GM20431 (cell line): ENCODE measurements around the gene DNM2.
"Not testable (repeated sequence)": the region's sequence is repeated elsewhere in the genome, so short reads cannot be mapped to it uniquely, and the experiment has no call there.

Source experiments
- in situ Hi-C: fragments of 300-500 bp; cut with MseI, MboI; formaldehyde crosslinking; loops from one replicate; pipeline ENCODE4 v1.15.0; 2020; ENCODE audit warnings: low sequenced_read_pairs; ENCODE audit not compliant: unreplicated experiment

DNM2 gene

DNA sequence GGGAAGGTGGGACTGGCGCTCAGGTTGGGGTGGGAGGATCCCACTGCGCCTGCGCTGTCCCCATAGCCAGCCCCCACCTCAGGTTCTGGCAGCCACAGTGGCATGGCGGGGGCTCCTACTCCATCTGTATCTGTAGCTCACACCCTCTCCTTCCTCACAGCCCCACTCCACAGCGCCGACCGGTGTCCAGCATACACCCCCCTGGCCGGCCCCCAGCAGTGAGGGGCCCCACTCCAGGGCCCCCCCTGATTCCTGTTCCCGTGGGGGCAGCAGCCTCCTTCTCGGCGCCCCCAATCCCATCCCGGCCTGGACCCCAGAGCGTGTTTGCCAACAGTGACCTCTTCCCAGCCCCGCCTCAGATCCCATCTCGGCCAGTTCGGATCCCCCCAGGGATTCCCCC, 112.1 kb downstream of the DNM2 start:
- in situ Hi-C loops: no loop called here

DNA sequence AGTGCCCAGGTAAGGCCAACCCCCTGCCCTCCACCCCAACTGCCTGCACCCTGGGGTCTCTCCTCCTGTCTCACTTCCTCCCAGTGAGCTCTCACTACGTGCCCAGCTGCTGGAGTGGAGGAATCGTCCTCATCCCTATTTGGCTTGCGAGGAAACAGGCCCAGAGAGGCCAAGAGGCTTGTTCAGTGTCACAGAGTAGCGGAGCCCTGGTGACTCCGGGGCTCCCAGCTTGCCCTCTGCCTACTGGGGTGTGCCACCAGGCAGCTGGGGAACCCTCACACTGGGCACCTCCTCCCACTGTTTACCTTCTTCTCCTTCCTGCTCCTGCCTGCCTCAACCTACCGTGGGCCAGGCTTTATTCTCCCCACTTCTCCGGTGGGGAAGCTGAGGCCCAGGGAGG, 112.5 kb downstream of the DNM2 start:
- in situ Hi-C loops: no loop called here

DNA sequence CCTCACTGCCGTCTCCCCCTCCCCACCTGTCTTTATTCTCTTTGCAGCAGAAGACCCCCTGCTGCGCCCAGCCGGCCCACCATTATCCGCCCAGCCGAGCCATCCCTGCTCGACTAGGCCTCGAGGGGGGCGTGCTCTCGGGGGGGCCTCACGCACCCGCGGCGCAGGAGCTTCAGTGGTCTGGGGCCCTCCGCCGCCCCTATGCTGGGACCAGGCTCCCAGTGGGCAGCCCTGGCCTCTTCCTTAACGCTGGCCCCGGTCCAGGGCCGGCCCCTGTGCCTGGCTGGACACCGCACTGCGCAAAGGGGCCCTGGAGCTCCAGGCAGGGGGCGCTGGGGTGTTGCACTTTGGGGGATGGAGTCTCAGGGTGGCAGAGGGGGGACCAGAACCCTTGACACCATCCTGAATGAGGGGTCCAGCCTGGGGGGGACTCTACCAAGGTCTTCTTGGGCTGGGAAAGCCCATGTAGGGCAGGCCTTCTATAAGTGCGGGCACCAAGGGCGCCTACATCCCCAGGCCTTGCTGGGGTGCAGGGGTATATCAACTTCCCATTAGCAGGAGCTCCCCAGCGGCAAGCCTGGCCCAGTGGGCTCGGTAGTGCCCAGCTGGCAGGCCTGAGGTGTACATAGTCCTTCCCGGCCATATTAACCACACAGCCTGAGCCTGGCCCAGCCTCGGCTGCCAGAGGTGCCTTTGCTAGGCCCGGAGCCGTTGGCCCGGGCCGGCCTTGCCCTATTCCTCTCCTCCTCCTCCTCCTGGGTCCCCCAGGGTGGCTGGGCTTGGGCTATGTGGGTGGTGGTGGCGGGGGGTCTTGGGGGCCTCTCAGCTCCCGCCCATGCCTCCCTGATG, 113.3 kb downstream of the DNM2 start:
- in situ Hi-C loops: no loop called here

DNA sequence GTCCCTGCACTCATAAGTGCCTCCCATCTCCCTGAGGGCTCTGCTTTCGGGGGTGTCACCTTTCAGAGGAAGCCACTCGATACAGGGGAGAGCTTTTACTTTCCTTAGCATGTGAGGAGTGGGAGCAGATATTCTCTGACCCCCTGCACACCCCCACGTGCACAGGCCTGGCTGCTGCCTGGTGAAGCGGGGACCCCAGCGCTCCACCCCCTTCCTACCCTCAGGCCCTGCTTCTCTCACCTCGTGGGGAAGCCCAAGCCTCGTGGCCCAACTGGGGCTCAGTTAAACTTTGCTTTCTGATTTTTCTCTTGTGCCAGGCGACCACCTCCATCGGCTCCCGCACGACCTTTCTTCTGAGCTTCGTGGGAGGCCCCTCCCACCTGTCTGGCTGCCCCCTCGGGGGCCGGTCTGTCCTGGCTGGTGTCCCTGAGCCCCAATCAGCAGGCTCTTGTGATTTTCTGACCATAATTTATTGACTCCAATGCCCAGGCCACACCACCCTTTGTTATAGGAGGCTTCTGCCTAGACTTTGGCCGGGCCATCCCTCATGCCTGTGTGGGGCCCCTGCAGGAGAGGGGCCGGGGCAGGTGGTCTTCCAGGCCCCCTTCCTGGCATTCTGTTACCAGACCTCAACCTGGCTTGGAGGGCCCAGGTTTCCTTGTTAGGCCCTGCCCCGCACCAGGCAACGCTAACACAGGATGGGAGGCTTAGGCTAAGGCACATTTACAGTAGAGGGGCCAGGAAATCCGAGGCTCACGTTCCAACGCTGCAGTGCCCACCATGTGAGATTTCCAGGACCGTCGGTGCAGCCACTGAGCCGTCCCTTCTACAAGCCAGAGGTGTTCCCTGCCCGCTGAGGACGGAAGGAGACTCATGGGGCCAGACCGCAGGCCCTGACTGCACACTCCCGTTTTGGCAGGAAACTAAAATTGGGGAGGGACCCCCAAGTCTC, 114.4 kb downstream of the DNM2 start:
- in situ Hi-C loops: no loop called here

DNA sequence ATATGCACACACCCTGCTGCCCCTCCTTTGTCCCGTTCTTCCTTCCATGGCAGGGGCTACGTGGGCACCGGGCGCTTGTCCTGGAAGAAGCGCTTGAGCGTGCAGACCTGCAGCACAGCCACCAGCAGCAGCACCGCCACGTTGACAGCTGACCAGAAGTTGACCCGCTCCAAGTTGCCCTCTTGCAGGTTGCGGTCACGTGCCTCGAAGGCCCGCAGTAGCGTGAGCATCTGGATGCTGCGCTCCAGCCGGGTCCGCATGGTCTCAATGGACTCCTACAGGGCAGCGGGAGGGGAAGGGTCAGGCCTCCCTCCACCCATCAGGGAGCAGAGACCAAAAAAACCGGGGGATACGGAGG, 115.0 kb downstream of the DNM2 start:
- in situ Hi-C loops: no loop called here

DNA sequence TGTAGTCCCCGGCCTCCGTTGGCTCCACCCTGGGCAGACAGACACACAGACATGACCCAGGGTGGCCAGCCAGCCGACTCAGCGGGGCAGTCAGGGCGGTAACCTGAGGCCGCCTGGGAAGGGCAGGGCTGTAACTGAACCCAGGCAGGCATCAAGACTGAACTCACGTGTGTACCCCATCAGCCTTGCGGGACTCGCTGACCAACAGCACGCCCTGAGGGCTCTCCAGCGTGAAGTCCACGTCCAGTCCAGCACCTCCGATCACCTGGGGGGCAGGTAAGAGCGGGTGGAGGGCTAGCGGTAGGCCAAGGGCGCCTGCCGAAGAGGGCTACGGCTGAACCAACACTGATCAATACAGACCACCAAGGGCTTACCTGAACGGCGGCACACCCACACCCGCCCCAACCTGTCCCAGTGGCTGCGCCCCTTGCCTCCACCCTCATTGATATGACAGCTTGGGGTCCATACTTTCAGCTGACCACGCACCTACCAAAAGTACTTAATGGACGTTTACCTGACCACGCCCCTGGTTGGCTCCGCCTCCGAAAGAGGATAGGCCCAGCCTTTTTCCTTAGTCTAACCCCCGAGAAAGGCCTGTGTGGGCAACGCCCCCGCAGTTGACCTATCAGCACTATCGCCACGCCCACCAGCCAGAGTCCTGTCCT, 117.3 kb downstream of the DNM2 start:
- in situ Hi-C loops: no loop called here

DNA sequence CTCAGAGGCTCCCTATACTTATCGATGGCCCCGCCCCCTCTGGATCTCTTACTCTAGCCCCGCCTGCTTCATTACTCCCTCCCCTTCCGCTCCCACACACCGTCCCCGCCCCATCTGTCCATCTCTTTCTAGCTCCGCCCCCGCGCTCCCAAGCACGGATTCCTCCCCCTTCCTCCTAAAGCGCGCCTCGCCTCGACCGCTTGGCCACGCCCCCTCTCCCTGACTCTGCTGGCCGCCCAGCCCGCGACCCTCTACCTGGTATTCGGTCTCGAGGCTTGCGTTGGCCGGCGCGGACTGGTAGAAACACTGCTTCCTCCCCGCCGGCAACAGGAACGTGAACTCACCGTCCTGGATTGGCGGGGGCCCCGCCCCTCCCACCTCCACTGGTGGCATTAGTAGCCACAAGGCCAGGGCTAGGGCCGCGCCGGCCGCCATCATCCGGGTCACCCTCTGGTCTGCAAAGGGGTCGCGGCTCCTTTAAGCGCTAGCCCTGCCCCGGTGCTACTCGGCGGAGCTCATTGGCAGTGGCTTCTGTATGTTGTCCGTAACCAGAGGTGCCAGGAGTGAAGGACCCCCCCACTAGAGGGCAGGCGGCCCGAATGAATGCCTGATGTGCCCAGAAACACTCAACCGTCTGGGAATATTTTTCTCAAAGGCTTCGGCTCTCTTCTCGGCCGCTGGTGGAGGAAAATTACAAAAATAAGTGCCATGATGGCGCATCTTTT, 118.0 kb downstream of the DNM2 start, which contains the start of gene TMED1:
TMED1 (minus strand) TSS at position 459 of the 725 bp plus-strand sequence; CDS start at position 438, 21 bp downstream.
- in situ Hi-C loops: no loop called here

DNA sequence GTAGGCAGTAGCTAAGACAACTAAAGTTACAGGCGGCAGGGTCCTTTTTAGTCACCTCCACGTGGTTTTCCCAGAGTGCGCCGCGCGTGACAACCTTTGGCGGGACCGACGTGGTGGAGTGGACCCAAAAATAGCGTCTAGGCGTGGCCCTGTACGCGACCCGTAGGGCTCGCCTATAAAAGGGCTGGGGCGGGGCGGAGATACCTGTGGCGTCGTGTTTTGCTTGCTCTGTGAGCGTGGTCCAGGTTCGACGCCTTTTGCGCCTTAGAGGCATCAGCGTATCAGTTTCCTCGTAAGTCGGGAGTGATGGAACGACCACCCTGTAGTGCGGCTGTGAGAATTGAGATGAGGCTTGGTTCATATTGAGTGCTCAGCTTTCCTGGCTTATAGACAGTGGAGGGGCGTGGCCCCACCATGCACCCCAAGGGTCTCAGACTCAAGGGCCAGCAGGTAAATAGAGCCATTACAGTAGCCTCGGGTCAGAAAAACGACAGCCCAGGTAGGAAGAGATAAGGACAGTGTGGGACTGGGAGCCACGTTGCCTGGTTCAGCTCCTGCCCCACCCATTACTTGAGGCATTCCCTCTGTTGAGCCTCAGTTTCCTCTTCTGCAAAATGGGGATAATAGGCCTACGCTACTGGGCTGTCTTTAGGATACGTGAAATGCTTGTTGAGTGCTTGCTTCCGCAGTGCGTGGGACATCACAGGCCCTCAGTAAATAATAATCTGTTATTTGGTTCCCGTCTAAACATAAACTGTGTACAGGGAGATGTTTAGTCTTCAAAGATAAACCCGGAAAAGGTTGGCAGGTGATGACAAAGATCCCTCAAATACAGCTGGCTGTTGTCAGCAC, 118.8 kb downstream of the DNM2 start:
- in situ Hi-C loops: no loop called here

DNA sequence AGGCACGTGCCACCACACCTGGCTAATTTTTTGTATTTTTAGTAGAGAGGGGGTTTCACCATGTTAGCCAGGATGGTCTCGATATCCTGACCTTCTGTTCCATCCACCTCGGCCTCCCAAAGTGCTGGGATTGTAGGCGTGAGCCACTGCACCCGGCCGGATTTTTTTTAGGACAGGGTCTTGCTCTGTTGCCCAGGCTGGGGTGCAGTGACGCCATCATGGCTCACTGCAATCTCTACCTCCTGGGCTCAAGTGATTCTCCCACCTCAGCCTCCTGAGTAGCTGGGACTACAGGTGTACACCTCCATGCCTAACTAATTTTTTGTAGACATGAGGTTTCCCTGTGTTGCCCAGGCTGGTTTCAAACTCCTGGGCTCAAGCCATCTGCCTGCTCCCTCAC, 119.8 kb downstream of the DNM2 start:
- in situ Hi-C loops: not testable (repeated sequence)

DNA sequence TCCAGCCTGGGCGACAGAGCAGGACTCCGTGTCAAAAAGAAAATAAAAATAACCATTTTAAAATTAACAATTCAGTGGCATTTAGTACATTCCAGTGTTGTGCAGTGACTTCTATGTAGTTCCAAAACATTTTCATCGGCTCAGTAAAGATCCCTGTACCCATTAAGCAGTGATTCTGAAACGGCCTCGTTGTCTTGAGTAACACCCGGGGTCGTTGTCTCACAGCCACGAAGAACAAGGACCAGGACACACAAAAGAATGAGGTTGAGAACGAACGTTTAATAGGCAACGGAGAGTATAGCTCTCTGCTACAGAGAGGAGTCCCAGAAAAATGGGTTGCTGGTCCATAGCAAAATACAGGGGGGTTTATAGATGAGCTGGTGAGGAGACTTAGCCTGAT, 120.5 kb downstream of the DNM2 start:
- in situ Hi-C loops: no loop called here

DNA sequence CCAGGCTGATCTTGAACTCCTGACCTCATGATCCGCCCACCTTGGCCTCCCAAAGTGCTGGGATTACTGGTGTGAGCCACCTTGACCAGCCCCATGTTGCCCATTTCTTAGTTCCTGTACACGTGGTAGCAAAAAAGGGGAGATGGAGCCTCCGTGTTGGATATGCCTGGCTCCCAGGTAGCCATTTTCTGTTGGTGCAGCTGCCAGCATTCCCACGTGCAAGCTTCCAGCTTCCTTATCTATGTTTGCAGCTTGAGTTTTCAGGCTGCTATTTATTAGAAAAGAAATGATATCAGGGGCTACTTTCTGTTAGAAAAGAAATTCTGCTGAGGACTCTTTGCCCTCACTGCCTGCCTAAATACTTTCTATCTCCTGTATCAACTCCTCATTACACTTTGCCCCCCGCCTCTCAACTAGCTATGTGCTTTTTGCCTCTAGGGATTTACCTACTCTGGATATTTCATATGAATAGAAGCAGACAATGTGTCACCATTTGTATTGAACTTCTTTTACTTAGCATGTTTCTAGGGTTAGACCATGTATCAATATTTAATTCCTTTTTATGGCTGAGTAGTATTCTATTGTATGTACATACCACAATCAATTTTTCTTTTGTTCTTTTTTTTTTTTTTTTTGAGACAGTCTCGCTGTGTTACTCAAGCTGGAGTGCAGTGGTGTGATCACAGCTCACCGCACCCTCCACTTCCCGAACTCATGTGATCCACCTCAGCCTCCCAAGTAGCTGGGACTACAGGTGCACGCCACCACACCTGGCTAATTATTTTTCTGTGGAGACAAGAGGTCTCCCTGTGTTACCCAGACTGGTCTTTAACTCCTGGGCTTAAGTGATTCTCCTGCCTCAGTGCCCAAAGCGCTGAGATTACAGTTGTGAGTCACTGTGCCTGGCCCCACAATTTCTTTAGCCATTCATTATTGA, 121.5 kb downstream of the DNM2 start:
- in situ Hi-C loops: no loop called here

DNA sequence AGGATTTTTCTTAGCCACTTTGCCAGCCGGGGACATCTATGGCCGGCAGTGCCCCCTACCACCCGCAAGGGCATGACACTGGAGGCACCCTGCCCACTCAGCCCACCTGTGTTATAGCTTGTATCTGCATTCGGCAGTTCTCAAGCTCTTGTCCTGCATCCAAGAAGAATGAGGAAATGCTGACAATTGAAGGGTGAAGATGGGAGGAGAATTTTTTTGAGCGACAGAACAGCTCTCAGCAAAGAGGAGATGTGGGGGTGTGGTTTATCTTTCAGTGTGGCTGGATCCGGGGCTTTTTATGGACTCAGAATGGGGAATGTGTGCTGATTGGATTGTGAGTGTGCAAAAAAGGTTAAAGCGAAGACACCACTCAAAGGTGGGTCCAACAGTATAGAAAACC, 124.9 kb downstream of the DNM2 start:
- in situ Hi-C loops: no loop called here

DNA sequence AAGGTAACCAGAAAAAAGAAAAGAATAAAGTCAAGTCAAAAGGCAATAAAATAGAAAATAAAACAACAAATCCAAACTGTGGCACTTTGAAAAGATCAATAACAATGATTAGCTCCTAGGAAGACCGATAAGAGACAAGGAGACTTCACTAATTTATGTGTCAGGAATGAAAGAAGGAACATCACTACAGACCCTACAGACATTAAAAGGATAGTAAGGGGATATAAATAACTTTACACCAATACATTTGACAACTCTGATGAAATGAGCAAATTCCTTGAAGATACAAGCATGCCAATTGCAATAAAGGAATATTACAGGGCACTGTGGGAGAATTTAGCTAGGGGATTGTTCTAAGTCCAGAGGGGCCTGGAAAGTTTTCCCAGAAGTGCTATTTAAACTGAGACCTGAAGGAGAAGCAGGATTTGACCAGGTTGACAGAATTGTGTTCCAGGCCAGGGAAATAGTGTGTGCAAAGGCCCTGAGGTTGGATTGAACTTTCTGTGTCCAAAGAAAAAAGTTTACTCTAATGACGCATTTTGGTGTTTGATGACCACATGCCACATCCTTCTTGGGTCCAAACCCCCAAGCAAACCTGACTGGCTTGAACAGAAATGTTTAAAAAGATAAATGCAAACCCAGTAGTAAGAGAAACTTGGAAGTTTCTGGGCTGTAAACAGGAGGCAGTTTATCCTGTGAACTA, 128.8 kb downstream of the DNM2 start:
- in situ Hi-C loops: no loop called here

DNA sequence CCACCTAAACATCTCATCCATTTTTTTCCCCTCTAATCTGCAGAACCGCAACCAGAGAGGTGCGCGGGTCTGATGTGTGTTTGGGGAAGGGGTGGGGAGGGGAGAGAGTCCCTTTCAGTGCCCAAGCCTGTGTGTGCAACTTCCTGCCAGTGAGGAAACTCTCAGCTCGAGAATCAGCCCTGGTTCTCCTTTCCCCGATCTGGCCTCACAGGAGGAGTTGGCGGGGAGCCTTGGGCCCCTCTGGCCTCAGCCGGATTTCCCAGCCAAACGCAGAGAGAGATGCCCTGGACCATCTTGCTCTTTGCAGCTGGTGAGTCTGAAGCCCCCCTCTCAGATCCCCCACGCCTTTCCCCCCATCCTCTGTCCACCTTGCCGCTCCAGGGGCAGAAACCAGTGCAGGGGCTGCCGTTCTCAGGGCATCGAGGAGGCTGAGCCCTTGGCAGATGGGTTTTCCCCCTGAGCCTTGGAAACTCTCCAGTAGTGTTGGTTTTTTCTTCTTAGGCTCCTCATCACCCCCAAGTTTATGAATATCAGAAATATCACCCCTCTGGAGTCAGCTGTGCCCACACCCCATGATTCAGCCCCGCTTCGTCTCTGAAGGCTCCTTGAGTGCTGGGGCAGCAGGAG, 130.5 kb downstream of the DNM2 start, which contains the start of gene C19orf38:
C19orf38 (plus strand) TSS at position 186 of the 627 bp plus-strand sequence; CDS start at position 280, 94 bp downstream.
- in situ Hi-C loops: no loop called here

DNA sequence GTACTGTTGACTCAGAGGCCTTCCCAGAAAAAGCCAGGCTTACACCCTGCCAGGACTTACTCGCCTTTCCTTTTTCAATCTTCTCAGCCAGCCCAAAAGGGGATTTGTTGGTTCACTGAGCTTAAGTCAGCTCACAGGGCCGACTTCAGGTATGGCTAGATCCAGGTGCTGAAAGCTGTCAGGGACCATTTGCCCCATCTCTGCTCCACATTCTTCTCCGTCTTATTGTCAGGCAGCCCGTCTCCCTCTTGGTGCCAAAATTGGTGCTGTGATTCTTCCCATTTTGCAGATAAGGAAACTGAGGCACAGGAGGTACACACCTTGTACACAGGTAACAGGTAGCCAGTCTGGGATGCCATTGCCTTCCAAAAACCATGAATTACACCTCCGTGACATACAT, 132.8 kb downstream of the DNM2 start:
- in situ Hi-C loops: loop anchor here (25.0 kb wide), 1 partner anchor 138 kb away; the partner anchor contains the start of genes DNM2 and QTRT1

DNA sequence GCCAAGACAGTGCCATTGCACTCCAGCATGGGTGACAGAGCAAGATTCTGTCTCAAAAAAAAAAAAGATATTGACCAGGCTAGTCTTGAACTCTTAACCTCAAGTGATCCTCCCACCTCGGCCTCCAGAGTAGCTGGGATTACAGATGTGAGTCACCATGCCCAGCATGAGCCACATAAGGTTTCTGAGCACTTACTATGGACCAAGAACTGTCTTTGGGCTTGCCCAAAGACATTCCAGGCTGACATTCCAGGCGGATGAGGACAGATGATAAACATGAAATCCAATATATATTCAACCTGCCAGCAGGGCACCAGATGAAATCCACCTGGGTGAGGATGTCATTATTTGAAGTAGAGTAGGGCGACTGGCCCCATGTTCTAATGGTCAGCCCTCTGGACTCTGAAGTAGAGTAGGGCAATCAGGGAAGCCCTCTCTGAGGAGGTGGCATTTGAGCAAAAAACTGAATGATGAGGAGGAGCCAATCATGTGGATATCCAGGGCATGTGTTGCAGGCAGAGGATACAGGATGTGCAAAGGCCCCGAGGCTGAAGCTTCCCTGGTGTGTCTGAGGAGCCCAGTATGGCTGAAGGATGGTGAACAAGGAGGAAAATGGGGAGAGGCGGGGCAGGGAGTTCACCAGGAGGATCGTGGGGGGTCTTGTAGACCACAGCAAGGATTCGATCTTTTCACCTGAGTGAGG, 134.4 kb downstream of the DNM2 start:
- in situ Hi-C loops: loop anchor here (25.0 kb wide), 1 partner anchor 140 kb away; the partner anchor contains the start of genes DNM2 and QTRT1
